ENCODE measurements around the gene FGD6.
"Not testable (repeated sequence)": the region's sequence is repeated elsewhere in the genome, so short reads cannot be mapped to it uniquely, and the experiment has no call there.

Gene FGD6

GRCh38 chr12:95248604-95249360 lies 31.5 kb upstream of the FGD6 start:
- Histone ChIP-seq H3K27me3 (replicated peaks; ENCODE audit: control insufficient read depth, insufficient read depth, low read length) (no peaks in the 10 kb centered on the region), H3K36me3 (ENCODE audit: control insufficient read depth, insufficient read depth, low read length) (peaks cover 2% of the 10 kb centered on the region), H3K4me3 (replicated peaks; ENCODE audit: low read depth, low read length) (no peak overlapping the region)
- TF ChIP-seq CTCF (IDR thresholded peaks at IDR 0.05; ENCODE audit: insufficient read depth, low read length, poor library complexity, severe bottlenecking) = no peak
- no peak for DNase-seq (ENCODE audit: extremely low read depth, insufficient read length)

GRCh38 chr12:95248095-95248494 lies 30.8 kb upstream of the FGD6 start:
- no peak for TF ChIP-seq CTCF (IDR thresholded peaks at IDR 0.05; ENCODE audit: insufficient read depth, low read length, poor library complexity, severe bottlenecking)
- H3K36me3 ChIP-seq (ENCODE audit: control insufficient read depth, insufficient read depth, low read length) = peaks cover under 1% of the 10 kb centered on the region
- H3K4me3 ChIP-seq (replicated peaks; ENCODE audit: low read depth, low read length) = no peak overlapping the region
- no peaks in the 10 kb centered on the region for H3K27me3 ChIP-seq (replicated peaks; ENCODE audit: control insufficient read depth, insufficient read depth, low read length)
- DNase-seq (ENCODE audit: extremely low read depth, insufficient read length) = no peak

DNA sequence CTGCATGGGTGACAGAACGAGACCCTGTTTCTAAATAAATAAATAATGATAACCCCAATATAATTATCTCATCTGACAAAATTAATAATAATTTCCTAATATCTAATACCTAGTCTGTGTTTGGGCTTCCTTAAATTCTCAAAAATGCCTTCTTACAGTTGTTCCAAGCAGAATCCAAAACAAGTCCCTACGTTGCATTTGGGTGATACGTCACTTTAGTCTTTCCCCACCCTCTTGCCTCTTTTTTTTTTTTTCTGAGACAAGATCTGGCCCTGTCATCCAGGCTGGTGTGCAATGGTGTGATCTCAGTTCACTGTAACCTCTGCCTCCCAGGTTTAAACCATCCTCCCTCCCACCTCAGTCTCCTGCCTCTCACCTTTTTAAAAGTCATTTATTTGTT lies 27.1 kb upstream of the FGD6 start:
- no peak overlapping the region for H3K4me3 ChIP-seq (replicated peaks; ENCODE audit: low read depth, low read length)
- H3K27me3 ChIP-seq (replicated peaks; ENCODE audit: control insufficient read depth, insufficient read depth, low read length) = no peaks in the 10 kb centered on the region
- peaks cover 1% of the 10 kb centered on the region for H3K36me3 ChIP-seq (ENCODE audit: control insufficient read depth, insufficient read depth, low read length)
- DNase-seq (ENCODE audit: extremely low read depth, insufficient read length) = no peak
- no peak for TF ChIP-seq CTCF (IDR thresholded peaks at IDR 0.05; ENCODE audit: insufficient read depth, low read length, poor library complexity, severe bottlenecking)

DNA sequence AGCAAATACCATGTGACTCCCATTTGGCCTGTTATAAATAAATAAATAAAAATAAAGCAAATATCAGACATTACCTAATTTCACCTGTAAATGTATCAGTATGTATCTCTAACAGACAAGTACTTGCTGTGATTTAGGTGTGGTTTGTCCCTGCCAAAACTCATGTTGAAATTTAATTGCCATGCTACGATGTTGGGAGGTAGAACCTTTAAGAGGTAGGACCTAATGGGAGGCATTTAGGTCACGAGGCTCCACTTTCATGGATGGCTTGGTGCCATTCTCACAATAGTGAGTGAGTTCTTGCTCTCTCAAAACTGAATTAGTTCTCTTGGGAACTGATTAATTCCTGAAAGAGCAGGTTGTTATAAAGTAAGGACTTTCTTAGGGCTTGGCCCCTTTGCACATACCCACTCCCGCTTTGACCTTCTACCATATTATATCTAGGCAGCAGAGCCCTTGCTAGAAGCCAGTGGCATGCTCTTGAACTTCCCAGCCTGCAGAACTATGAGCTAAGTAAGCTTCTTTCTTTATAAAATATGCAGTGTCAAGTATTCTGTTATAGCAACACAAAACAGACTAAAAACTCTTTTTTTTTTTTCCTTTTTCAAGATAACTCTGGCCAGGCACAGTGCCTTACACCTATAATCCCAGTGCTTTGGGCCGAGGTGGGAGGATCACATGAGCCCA lies 26.4 kb upstream of the FGD6 start:
- no peak for DNase-seq (ENCODE audit: extremely low read depth, insufficient read length)
- Histone ChIP-seq H3K4me3 (replicated peaks; ENCODE audit: low read depth, low read length) (no peak overlapping the region), H3K36me3 (ENCODE audit: control insufficient read depth, insufficient read depth, low read length) (peaks cover 1% of the 10 kb centered on the region), H3K27me3 (replicated peaks; ENCODE audit: control insufficient read depth, insufficient read depth, low read length) (no peaks in the 10 kb centered on the region)
- no peak for TF ChIP-seq CTCF (IDR thresholded peaks at IDR 0.05; ENCODE audit: insufficient read depth, low read length, poor library complexity, severe bottlenecking)

- Histone ChIP-seq H3K27me3 (replicated peaks; ENCODE audit: control insufficient read depth, insufficient read depth, low read length) (no peaks in the 10 kb centered on the region), H3K4me3 (replicated peaks; ENCODE audit: low read depth, low read length) (no peak overlapping the region), H3K36me3 (ENCODE audit: control insufficient read depth, insufficient read depth, low read length) (peaks cover 1% of the 10 kb centered on the region)
- no peak for TF ChIP-seq CTCF (IDR thresholded peaks at IDR 0.05; ENCODE audit: insufficient read depth, low read length, poor library complexity, severe bottlenecking)
- DNase-seq (ENCODE audit: extremely low read depth, insufficient read length) = no peak
Measured at GRCh38 chr12:95241761-95242506, 24.7 kb upstream of the FGD6 start.

- DNase-seq (ENCODE audit: extremely low read depth, insufficient read length); H3K36me3 ChIP-seq (ENCODE audit: control insufficient read depth, insufficient read depth, low read length); H3K27me3 ChIP-seq (replicated peaks; ENCODE audit: control insufficient read depth, insufficient read depth, low read length); H3K4me3 ChIP-seq (replicated peaks; ENCODE audit: low read depth, low read length): not testable (repeated sequence)
Measured at GRCh38 chr12:95241138-95241537, 23.9 kb upstream of the FGD6 start.
